Fibroblast of the aortic adventitia (primary cell): ENCODE measurements around the gene CFI. TPM values are rescaled to one million over a fixed set of nuclear protein-coding genes. Genes with fewer than 3 reads are reported as not detected.
"Not testable (repeated sequence)": the region's sequence is repeated elsewhere in the genome, so short reads cannot be mapped to it uniquely, and the experiment has no call there.

Experiments used
- DNase-seq: peaks from one replicate; pipeline ENCODE4 v3.0.0-alpha.2; 2010; ENCODE audit warnings: low read depth
- H3K4me3 ChIP-seq: 2 replicates; pipeline ENCODE4 v1.5.1; 2011; ENCODE audit warnings: low read depth, mild to moderate bottlenecking, control low read depth, low read length, moderate library complexity
- total RNA-seq: library from RNA; depleted of rRNA; stranded (reverse); fragments of >200 nt; gene quantifications from 2 replicates; pipeline ENCODE4 v1.2.3, GENCODE V29; 2012; ENCODE audit warnings: low replicate concordance
- TF ChIP-seq, protein P1 (sequence below): IDR thresholded peaks from 2 replicates; pipeline ENCODE4 v1.5.1; 2011; ENCODE audit warnings: mild to moderate bottlenecking, low read length, control low read depth, inconsistent platforms; ENCODE audit not compliant: insufficient read depth

Gene CFI
- total RNA-seq, 1 donor: 17.6 TPM

DNA sequence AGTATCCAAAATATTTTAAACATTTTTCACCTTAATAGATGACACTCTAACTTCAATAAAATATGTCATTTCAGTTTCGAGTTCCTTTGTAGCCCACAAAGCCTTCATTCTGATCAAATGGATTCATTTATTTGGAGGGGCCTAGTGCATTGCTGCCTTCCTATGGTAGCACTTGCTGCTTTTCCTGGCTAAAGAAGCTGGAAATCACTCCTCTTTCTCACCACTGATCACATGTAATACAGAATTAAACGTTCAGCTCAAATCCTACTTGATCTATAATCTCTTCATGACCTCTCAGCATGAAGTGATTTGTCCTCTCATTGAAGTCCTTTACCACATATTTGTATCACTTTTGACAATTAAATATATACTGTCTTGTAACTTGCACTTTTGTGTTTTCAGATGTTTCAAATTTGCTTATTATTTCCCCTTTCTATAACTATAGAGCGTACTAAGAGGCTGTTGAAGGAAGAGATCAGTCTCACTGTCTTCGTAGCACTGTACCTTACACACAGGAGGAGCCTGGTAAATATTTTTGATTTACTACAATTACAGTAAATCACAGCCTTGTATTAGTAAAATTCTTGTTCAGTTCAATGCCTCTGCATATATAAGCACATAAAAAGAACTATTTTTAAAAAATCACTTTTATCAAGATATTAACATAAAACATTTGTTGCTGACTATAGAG is 555 bp downstream of the CFI start:
- no peak for DNase-seq
- peak overlapping the region; percentile 20 for H3K4me3 ChIP-seq
- TF ChIP-seq, protein P1, sequence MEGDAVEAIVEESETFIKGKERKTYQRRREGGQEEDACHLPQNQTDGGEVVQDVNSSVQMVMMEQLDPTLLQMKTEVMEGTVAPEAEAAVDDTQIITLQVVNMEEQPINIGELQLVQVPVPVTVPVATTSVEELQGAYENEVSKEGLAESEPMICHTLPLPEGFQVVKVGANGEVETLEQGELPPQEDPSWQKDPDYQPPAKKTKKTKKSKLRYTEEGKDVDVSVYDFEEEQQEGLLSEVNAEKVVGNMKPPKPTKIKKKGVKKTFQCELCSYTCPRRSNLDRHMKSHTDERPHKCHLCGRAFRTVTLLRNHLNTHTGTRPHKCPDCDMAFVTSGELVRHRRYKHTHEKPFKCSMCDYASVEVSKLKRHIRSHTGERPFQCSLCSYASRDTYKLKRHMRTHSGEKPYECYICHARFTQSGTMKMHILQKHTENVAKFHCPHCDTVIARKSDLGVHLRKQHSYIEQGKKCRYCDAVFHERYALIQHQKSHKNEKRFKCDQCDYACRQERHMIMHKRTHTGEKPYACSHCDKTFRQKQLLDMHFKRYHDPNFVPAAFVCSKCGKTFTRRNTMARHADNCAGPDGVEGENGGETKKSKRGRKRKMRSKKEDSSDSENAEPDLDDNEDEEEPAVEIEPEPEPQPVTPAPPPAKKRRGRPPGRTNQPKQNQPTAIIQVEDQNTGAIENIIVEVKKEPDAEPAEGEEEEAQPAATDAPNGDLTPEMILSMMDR: no peak

DNA sequence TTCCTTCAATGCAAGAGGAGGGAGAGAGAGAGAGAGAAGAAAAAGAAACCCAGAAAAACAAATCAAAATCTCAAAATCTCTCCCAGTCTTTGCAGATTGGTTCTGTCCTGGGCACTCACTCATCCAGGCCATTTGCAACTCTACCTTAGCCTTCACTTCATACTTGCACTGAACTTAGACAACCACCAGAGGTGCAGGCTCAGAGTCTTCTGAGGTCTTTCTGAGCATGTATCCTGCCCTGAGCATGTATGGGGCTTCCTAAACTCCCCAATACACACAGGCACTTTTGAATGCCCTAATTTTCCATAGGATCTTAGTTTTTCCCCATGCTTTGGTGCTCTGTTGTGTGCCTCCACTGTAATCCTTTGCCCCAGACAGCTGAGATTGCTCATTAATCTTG is 2.9 kb downstream of the CFI start:
- DNase-seq: no peak
- H3K4me3 ChIP-seq: no peak overlapping the region
- TF ChIP-seq, protein P1: no peak

DNA sequence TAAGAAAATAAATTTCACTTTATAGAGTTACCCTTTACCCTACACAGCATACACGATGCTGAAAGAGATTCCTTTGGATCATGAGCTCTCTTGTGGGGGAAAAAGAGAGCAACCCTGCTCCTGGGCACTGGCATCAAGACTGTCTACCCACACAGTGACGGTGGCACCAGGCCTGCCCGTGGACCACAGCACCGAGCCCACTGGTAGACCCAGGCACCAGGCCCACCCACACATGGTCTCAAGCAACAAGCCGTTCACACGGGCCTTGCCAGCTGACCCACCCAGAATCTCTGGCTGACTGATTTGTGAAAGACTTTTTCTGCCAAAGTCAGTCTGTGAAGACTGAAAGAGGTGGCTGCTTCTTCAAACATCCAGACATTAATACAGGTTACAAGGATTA is 6.7 kb downstream of the CFI start:
- TF ChIP-seq, protein P1: no peak
- no peak overlapping the region for H3K4me3 ChIP-seq
- no peak for DNase-seq

DNA sequence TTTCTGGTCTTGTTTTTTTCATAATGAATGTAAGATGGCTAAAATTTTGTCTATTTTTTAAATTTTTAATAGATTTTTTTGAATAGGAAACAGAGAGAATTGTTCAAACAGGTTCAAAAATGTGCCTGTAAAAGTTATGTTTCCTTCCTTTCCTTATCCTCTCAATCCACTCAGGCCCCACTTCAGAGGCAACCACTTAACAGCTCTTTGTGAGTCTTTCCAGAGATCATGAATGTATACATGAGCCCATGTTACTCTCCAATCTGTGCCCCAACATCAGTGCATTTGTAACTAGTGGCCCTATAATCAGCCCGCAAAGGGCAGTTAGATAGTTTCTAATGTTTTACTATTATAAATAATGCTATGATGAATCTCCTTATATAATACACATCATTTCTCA is 14.0 kb downstream of the CFI start:
- TF ChIP-seq, protein P1: no peak
- no peak overlapping the region for H3K4me3 ChIP-seq
- DNase-seq: no peak

DNA sequence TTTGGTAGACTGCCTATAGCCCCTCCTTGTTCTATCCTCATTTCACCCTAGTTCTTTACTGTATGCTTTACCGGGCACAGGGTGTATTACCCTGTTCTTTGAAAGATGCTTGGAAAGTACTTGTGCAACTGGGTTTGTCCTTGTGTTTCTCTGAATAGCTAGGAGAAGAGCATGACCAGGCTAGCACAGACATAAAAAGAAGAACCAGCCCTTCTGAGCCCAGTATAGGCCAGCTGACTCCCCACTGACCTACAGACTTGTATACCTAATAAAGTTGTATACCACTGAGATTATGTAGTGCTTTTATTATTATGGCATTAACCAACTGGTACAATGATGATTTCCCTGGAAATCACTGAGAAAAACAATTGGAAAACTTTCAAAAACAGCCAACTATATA is 15.0 kb downstream of the CFI start:
- DNase-seq: no peak
- TF ChIP-seq, protein P1: no peak
- H3K4me3 ChIP-seq: no peak overlapping the region

DNA sequence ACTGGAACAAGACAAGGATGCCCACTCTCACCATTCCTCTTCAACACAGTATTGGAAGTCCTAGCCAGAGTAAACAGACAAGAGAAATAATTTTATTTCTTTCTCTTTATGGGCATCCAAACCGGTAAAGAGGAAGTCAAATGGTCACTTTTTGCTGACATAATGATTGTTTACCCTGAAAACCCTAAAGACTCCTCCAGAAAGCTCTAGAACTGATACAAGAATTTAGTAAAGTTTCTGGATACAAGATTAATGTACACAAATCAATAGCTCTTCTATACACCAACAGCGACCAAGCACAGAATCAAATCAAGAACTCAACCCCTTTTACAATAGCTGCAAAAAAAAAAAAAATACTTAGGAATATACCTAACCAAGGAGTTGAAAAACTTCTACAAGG is 19.7 kb downstream of the CFI start:
- not testable (repeated sequence) for DNase-seq, H3K4me3 ChIP-seq

DNA sequence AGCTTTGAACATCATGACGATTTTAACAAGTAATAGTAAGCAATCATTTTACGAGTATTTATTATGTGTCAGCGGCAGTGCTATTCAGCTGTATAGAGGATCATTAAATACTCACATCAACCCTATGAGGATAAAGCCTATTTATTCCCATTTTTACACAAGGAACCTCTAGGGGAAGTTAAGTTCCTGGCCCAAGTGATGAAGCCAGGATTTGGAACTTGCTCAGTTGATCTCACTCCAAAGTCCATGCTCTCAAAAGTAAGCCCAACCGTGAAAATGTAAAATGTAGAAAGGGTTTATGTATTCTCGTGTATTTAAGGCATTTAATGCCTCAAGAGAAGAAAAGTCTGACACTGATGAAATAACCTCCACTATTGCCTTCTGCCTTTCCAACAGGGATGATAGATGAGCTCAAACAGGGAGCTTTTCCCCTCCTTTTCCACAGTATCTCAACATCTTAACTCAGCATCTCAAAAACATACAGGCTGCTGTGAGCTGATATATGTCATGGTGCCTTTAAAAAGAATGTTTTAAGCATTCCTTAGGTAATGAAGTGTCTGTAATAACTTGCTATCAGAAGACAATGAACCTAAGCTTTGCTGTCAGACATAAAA is 36.9 kb downstream of the CFI start:
- TF ChIP-seq, protein P1: no peak
- no peak for DNase-seq

More for the DNA sequence above, 36.9 kb downstream of the CFI start:
- no peak overlapping the region for H3K4me3 ChIP-seq
